Measurements from ENCODE around the gene TCF7L2. TPM values are rescaled to one million over a fixed set of nuclear protein-coding genes. Genes with fewer than 3 reads are reported as not detected.

Gene TCF7L2
- total RNA-seq, 1 donor from 2014 or later: 44.4 TPM

DNA sequence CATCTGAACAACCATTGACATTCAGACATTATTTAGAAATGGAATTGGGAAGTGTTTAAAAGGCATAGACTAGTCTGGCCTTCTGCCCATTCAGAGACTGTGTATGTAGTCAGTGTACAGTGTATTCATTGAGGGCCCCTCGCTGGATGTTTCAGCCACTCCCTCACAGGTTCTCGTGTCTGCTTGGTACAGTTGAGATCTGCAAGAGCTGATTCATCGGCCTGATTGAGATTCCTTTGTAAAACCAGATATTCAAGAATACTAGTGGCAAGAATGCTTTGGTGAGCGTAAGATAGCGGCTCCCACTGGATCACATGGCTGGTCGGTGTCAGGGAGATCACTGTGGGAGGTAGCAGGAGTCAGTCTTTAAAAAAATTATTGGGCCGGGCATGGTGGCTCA is 119.5 kb downstream of the TCF7L2 start:
- TF ChIP-seq POLR2AphosphoS5 (IDR thresholded peaks at IDR 0.05; ENCODE audit: insufficient read depth in 1 of 2, low read depth in 1 of 2): no peak
- TF ChIP-seq, protein P1, sequence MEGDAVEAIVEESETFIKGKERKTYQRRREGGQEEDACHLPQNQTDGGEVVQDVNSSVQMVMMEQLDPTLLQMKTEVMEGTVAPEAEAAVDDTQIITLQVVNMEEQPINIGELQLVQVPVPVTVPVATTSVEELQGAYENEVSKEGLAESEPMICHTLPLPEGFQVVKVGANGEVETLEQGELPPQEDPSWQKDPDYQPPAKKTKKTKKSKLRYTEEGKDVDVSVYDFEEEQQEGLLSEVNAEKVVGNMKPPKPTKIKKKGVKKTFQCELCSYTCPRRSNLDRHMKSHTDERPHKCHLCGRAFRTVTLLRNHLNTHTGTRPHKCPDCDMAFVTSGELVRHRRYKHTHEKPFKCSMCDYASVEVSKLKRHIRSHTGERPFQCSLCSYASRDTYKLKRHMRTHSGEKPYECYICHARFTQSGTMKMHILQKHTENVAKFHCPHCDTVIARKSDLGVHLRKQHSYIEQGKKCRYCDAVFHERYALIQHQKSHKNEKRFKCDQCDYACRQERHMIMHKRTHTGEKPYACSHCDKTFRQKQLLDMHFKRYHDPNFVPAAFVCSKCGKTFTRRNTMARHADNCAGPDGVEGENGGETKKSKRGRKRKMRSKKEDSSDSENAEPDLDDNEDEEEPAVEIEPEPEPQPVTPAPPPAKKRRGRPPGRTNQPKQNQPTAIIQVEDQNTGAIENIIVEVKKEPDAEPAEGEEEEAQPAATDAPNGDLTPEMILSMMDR (IDR thresholded peaks at IDR 0.05): no peak
- TF ChIP-seq POLR2A (IDR thresholded peaks at IDR 0.05): no peak
- no peak overlapping the region for H3K27ac ChIP-seq
- H3K9me3 ChIP-seq: no peaks in the 10 kb centered on the region
- H3K4me3 ChIP-seq: no peak overlapping the region
- intact Hi-C loops (cut with DNase I): no loop called here
- no peaks in the 10 kb centered on the region for H3K27me3 ChIP-seq
- peaks cover 56% of the 10 kb centered on the region for H3K4me1 ChIP-seq
- H3K36me3 ChIP-seq: no peaks in the 10 kb centered on the region
- DNase-seq (ENCODE audit: extremely low spot score in 2 of 2): no peak

DNA sequence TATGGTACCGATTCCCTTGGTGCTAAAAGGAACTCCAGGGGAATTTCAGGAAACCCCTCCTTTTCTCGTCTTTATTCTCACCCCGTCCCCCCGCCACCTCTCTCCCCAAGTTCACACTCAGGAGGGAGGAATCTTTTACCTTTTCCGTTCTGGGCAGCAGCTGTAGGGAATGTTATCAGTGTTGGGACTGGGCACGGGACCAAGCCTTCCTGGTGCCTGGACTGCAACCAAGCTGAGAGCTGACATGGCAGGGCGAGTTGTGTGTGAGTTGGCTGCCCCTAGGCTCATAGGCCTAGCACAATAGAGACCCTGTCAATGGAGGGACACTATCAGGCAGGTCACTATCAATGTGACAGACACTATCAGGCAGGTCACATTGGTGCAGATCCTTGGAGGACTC is 121.4 kb downstream of the TCF7L2 start:
- intact Hi-C loops (cut with DNase I): loop anchor here (5.0 kb wide), 1 partner anchor 439 kb away; no protein-coding TSS in a partner anchor
- Histone ChIP-seq H3K4me3 (no peak overlapping the region), H3K27me3 (no peaks in the 10 kb centered on the region), H3K36me3 (no peaks in the 10 kb centered on the region), H3K27ac (no peak overlapping the region), H3K4me1 (peaks cover 42% of the 10 kb centered on the region), H3K9me3 (no peaks in the 10 kb centered on the region)
- TF ChIP-seq POLR2AphosphoS5 (IDR thresholded peaks at IDR 0.05; ENCODE audit: insufficient read depth in 1 of 2, low read depth in 1 of 2): no peak
- TF ChIP-seq, protein P1 (IDR thresholded peaks at IDR 0.05): no peak
- TF ChIP-seq POLR2A (IDR thresholded peaks at IDR 0.05): no peak
- no peak for DNase-seq (ENCODE audit: extremely low spot score in 2 of 2)

GRCh38 chr10:113073549-113074189 is 123.6 kb downstream of the TCF7L2 start:
- Histone ChIP-seq H3K4me3 (peak overlapping the region in 1 of 2 donors; percentile 6), H3K36me3 (no peaks in the 10 kb centered on the region), H3K9me3 (no peaks in the 10 kb centered on the region), H3K4me1 (peaks cover 22% of the 10 kb centered on the region), H3K27me3 (no peaks in the 10 kb centered on the region), H3K27ac (peak overlapping the region; percentile 7)
- DNase-seq (ENCODE audit: extremely low spot score in 2 of 2): no peak
- peak; percentile 54 to 80 for TF ChIP-seq POLR2AphosphoS5 (IDR thresholded peaks at IDR 0.05; ENCODE audit: insufficient read depth in 1 of 2, low read depth in 1 of 2)
- TF ChIP-seq, protein P1 (IDR thresholded peaks at IDR 0.05): no peak
- no peak for TF ChIP-seq POLR2A (IDR thresholded peaks at IDR 0.05)
- intact Hi-C loops (cut with DNase I): loop anchor here (5.0 kb wide), 1 partner anchor 441 kb away; no protein-coding TSS in a partner anchor

- Histone ChIP-seq H3K4me1 (peaks cover 22% of the 10 kb centered on the region), H3K27me3 (no peaks in the 10 kb centered on the region), H3K36me3 (no peaks in the 10 kb centered on the region), H3K27ac (no peak overlapping the region), H3K9me3 (no peaks in the 10 kb centered on the region), H3K4me3 (no peak overlapping the region)
- intact Hi-C loops (cut with DNase I): no loop called here
- no peak for TF ChIP-seq POLR2A (IDR thresholded peaks at IDR 0.05)
- TF ChIP-seq, protein P1 (IDR thresholded peaks at IDR 0.05): no peak
- no peak for TF ChIP-seq POLR2AphosphoS5 (IDR thresholded peaks at IDR 0.05; ENCODE audit: insufficient read depth in 1 of 2, low read depth in 1 of 2)
- no peak for DNase-seq (ENCODE audit: extremely low spot score in 2 of 2)
These were observed 126.9 kb downstream of the TCF7L2 start for GRCh38 chr10:113076949-113077348.

- Histone ChIP-seq H3K27ac (no peak overlapping the region), H3K27me3 (no peaks in the 10 kb centered on the region), H3K4me1 (peaks cover 15% of the 10 kb centered on the region), H3K9me3 (no peaks in the 10 kb centered on the region), H3K36me3 (no peaks in the 10 kb centered on the region), H3K4me3 (no peak overlapping the region)
- no peak for DNase-seq (ENCODE audit: extremely low spot score in 2 of 2)
- TF ChIP-seq, protein P1 (IDR thresholded peaks at IDR 0.05): no peak
- TF ChIP-seq POLR2AphosphoS5 (IDR thresholded peaks at IDR 0.05; ENCODE audit: insufficient read depth in 1 of 2, low read depth in 1 of 2) (no peak), POLR2A (IDR thresholded peaks at IDR 0.05) (no peak)
- intact Hi-C loops (cut with DNase I): no loop called here
These were observed 128.3 kb downstream of the TCF7L2 start for GRCh38 chr10:113078282-113078907.
